ENCODE data around the gene KRT77. TPM values are rescaled to one million over a fixed set of nuclear protein-coding genes. Genes with fewer than 3 reads are reported as not detected.

The KRT77 gene
- total and polyA plus RNA-seq, 5 donors from 2014 or later, result not detected

GRCh38 chr12:52658196-52658595, 45.1 kb downstream of the KRT77 start:
- ATAC-seq (ENCODE audit: low read depth in 2 of 2), result no peak
- Mint-ChIP-seq H3K4me1 (peaks cover 0 to 3% (median 0%) of the 10 kb centered on the region in 4 donors), H3K27ac (no peak overlapping the region), H3K27me3 (peaks cover 17% of the 10 kb centered on the region), H3K9me3 (no peaks in the 10 kb centered on the region), H3K36me3 (no peaks in the 10 kb centered on the region), H3K4me3 (no peak overlapping the region)
- no peaks in the 10 kb centered on the region for H3K4me1 ChIP-seq (ENCODE audit: control insufficient read depth, insufficient read depth, low read length, poor library complexity, severe bottlenecking)
- no peak overlapping the region for H3K4me3 ChIP-seq (ENCODE audit: low read depth, low read length)
- no peaks in the 10 kb centered on the region for H3K9me3 ChIP-seq (ENCODE audit: control insufficient read depth in 2 of 2, low read length in 2 of 2)
- no peaks in the 10 kb centered on the region for H3K27me3 ChIP-seq (ENCODE audit: control insufficient read depth, insufficient read depth, low read length)
- DNase-seq, result no peak
- H3K36me3 ChIP-seq (ENCODE audit: control insufficient read depth, insufficient read depth, low read length), result no peaks in the 10 kb centered on the region
- H3K27ac ChIP-seq (ENCODE audit: insufficient read depth, low read length, poor library complexity, severe bottlenecking), result no peak overlapping the region

- Mint-ChIP-seq H3K27me3 (peaks cover 12% of the 10 kb centered on the region), H3K9me3 (no peaks in the 10 kb centered on the region), H3K36me3 (no peaks in the 10 kb centered on the region), H3K4me3 (no peak overlapping the region), H3K4me1 (peaks cover 0 to 3% (median 0%) of the 10 kb centered on the region in 4 donors), H3K27ac (no peak overlapping the region)
- no peaks in the 10 kb centered on the region for H3K27me3 ChIP-seq (ENCODE audit: control insufficient read depth, insufficient read depth, low read length)
- DNase-seq (no peak), ATAC-seq (ENCODE audit: low read depth in 2 of 2) (no peak)
- H3K4me1 ChIP-seq (ENCODE audit: control insufficient read depth, insufficient read depth, low read length, poor library complexity, severe bottlenecking), result no peaks in the 10 kb centered on the region
- H3K36me3 ChIP-seq (ENCODE audit: control insufficient read depth, insufficient read depth, low read length), result no peaks in the 10 kb centered on the region
- H3K9me3 ChIP-seq (ENCODE audit: control insufficient read depth in 2 of 2, low read length in 2 of 2), result no peaks in the 10 kb centered on the region
- no peak overlapping the region for H3K4me3 ChIP-seq (ENCODE audit: low read depth, low read length)
- no peak overlapping the region for H3K27ac ChIP-seq (ENCODE audit: insufficient read depth, low read length, poor library complexity, severe bottlenecking)
Observed at GRCh38 chr12:52657250-52657902, 45.9 kb downstream of the KRT77 start.

- peaks cover 0 to under 1% (median 0%) of the 10 kb centered on the region in 7 donors for H3K9me3 Mint-ChIP-seq
- no peaks in the 10 kb centered on the region for H3K36me3 Mint-ChIP-seq
- ATAC-seq (ENCODE audit: low read depth in 2 of 2), result no peak
- DNase-seq, result no peak
- peak overlapping the region in 1 of 3 donors; percentile 40 for H3K27ac Mint-ChIP-seq
- Histone ChIP-seq H3K27me3 (ENCODE audit: control insufficient read depth, insufficient read depth, low read length) (no peaks in the 10 kb centered on the region), H3K27ac (ENCODE audit: insufficient read depth, low read length, poor library complexity, severe bottlenecking) (no peak overlapping the region), H3K9me3 (ENCODE audit: control insufficient read depth in 2 of 2, low read length in 2 of 2) (no peaks in the 10 kb centered on the region), H3K4me1 (ENCODE audit: control insufficient read depth, insufficient read depth, low read length, poor library complexity, severe bottlenecking) (no peaks in the 10 kb centered on the region), H3K4me3 (ENCODE audit: low read depth, low read length) (no peak overlapping the region), H3K36me3 (ENCODE audit: control insufficient read depth, insufficient read depth, low read length) (no peaks in the 10 kb centered on the region)
- no peak overlapping the region for H3K4me3 Mint-ChIP-seq
- H3K4me1 Mint-ChIP-seq, result peaks cover 0 to 3% (median 0%) of the 10 kb centered on the region in 4 donors
- H3K27me3 Mint-ChIP-seq, result peaks cover 10% of the 10 kb centered on the region
Observed at GRCh38 chr12:52656616-52657015, 46.7 kb downstream of the KRT77 start.

- Histone ChIP-seq H3K4me3 (ENCODE audit: low read depth, low read length) (no peak overlapping the region), H3K36me3 (ENCODE audit: control insufficient read depth, insufficient read depth, low read length) (no peaks in the 10 kb centered on the region), H3K27ac (ENCODE audit: insufficient read depth, low read length, poor library complexity, severe bottlenecking) (no peak overlapping the region), H3K9me3 (ENCODE audit: control insufficient read depth in 2 of 2, low read length in 2 of 2) (no peaks in the 10 kb centered on the region), H3K4me1 (ENCODE audit: control insufficient read depth, insufficient read depth, low read length, poor library complexity, severe bottlenecking) (no peaks in the 10 kb centered on the region), H3K27me3 (ENCODE audit: control insufficient read depth, insufficient read depth, low read length) (no peaks in the 10 kb centered on the region)
- H3K27me3 Mint-ChIP-seq, result peaks cover 10% of the 10 kb centered on the region
- no peaks in the 10 kb centered on the region for H3K36me3 Mint-ChIP-seq
- H3K9me3 Mint-ChIP-seq, result peaks cover 0 to 2% (median 0%) of the 10 kb centered on the region in 7 donors
- DNase-seq (no peak), ATAC-seq (ENCODE audit: low read depth in 2 of 2) (peak in 1 of 2 donors; percentile 12)
- H3K4me1 Mint-ChIP-seq, result peaks cover 0 to 3% (median 0%) of the 10 kb centered on the region in 4 donors
- H3K27ac Mint-ChIP-seq, result peak overlapping the region in 1 of 3 donors; percentile 40
- no peak overlapping the region for H3K4me3 Mint-ChIP-seq
Observed at GRCh38 chr12:52655720-52656124, 47.6 kb downstream of the KRT77 start.

GRCh38 chr12:52655251-52655650, 48.1 kb downstream of the KRT77 start:
- Mint-ChIP-seq H3K27me3 (peaks cover 10% of the 10 kb centered on the region), H3K27ac (peak overlapping the region in 1 of 3 donors; percentile 40), H3K4me3 (no peak overlapping the region), H3K9me3 (peaks cover 0 to 2% (median 0%) of the 10 kb centered on the region in 7 donors), H3K36me3 (no peaks in the 10 kb centered on the region), H3K4me1 (peaks cover 0 to 3% (median 0%) of the 10 kb centered on the region in 4 donors)
- DNase-seq (no peak), ATAC-seq (ENCODE audit: low read depth in 2 of 2) (no peak)
- Histone ChIP-seq H3K36me3 (ENCODE audit: control insufficient read depth, insufficient read depth, low read length) (no peaks in the 10 kb centered on the region), H3K4me3 (ENCODE audit: low read depth, low read length) (no peak overlapping the region), H3K27me3 (ENCODE audit: control insufficient read depth, insufficient read depth, low read length) (no peaks in the 10 kb centered on the region), H3K9me3 (ENCODE audit: control insufficient read depth in 2 of 2, low read length in 2 of 2) (no peaks in the 10 kb centered on the region), H3K27ac (ENCODE audit: insufficient read depth, low read length, poor library complexity, severe bottlenecking) (no peak overlapping the region), H3K4me1 (ENCODE audit: control insufficient read depth, insufficient read depth, low read length, poor library complexity, severe bottlenecking) (no peaks in the 10 kb centered on the region)

- peaks cover 14% of the 10 kb centered on the region for H3K27me3 Mint-ChIP-seq
- no peaks in the 10 kb centered on the region for H3K9me3 ChIP-seq (ENCODE audit: control insufficient read depth in 2 of 2, low read length in 2 of 2)
- DNase-seq, result no peak
- H3K9me3 Mint-ChIP-seq, result peaks cover 0 to 3% (median 0%) of the 10 kb centered on the region in 7 donors
- H3K4me1 ChIP-seq (ENCODE audit: control insufficient read depth, insufficient read depth, low read length, poor library complexity, severe bottlenecking), result no peaks in the 10 kb centered on the region
- no peak within 1 kb of the TSS for H3K4me3 Mint-ChIP-seq
- no peaks in the 10 kb centered on the region for H3K36me3 ChIP-seq (ENCODE audit: control insufficient read depth, insufficient read depth, low read length)
- H3K27me3 ChIP-seq (ENCODE audit: control insufficient read depth, insufficient read depth, low read length), result no peaks in the 10 kb centered on the region
- no peak within 1 kb of the TSS for H3K27ac Mint-ChIP-seq
- no peaks in the 10 kb centered on the region for H3K36me3 Mint-ChIP-seq
- no peak for ATAC-seq (ENCODE audit: low read depth in 2 of 2)
- H3K27ac ChIP-seq (ENCODE audit: insufficient read depth, low read length, poor library complexity, severe bottlenecking), result no peak within 1 kb of the TSS
- no peak within 1 kb of the TSS for H3K4me3 ChIP-seq (ENCODE audit: low read depth, low read length)
- peaks cover 0 to 25% (median 0%) of the 10 kb centered on the region in 4 donors for H3K4me1 Mint-ChIP-seq
Observed at GRCh38 chr12:52651726-52652261, 51.5 kb downstream of the KRT77 start, which contains the start of gene KRT2. TSS of gene KRT2 (minus strand) at chr12:52652211. CDS start at chr12:52652142, 69 bp downstream.

GRCh38 chr12:52650520-52651081, 52.7 kb downstream of the KRT77 start:
- Histone ChIP-seq H3K4me1 (ENCODE audit: control insufficient read depth, insufficient read depth, low read length, poor library complexity, severe bottlenecking) (peaks cover 6% of the 10 kb centered on the region), H3K27me3 (ENCODE audit: control insufficient read depth, insufficient read depth, low read length) (no peaks in the 10 kb centered on the region), H3K4me3 (ENCODE audit: low read depth, low read length) (no peak overlapping the region), H3K27ac (ENCODE audit: insufficient read depth, low read length, poor library complexity, severe bottlenecking) (no peak overlapping the region), H3K9me3 (ENCODE audit: control insufficient read depth in 2 of 2, low read length in 2 of 2) (no peaks in the 10 kb centered on the region), H3K36me3 (ENCODE audit: control insufficient read depth, insufficient read depth, low read length) (no peaks in the 10 kb centered on the region)
- Mint-ChIP-seq H3K36me3 (no peaks in the 10 kb centered on the region), H3K4me1 (peaks cover 0 to 33% (median 2%) of the 10 kb centered on the region in 4 donors), H3K9me3 (peaks cover 0 to 3% (median 0%) of the 10 kb centered on the region in 7 donors), H3K4me3 (no peak overlapping the region), H3K27me3 (peaks cover 7% of the 10 kb centered on the region), H3K27ac (peak overlapping the region in 1 of 3 donors; percentile 87)
- ATAC-seq (ENCODE audit: low read depth in 2 of 2), result no peak
- DNase-seq, result no peak

All from CD4-positive, CD25-positive, alpha-beta regulatory T cell (primary cell).